ENCODE measurements around the gene BLTP2.

DNA sequence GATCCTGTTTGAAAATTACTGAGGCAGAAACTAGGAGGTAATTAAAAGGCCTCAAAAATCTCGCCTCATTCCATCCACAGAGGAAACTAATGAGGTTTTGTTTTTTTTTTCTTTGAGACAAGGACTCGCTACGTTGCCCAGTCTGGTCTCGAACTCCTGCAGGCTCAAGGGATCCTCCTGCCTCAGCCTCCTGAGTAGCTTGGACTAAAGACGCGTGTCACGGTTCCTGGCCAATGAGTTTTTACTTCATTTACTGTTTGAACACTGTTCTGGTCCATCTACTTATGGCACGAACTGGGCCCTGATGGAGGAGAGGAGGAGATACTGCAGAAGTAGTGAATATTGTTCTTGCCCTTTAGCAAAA, 600 bp upstream of the BLTP2 start:
- TF ChIP-seq POLR2AphosphoS5 (IDR thresholded peaks at IDR 0.05; ENCODE audit: borderline replicate concordance, low read depth, low read length) (no peak), EZH2 (IDR thresholded peaks at IDR 0.05) (no peak), FOXP2 (optimal IDR thresholded peaks at IDR 0.05; ENCODE audit: control extremely low read depth, extremely low read length, insufficient read depth) (no peak)

Measured in SK-N-MC (cell line).